PC-3 (cell line): ENCODE data around the gene DNAJA3. TPM values are rescaled to one million over a fixed set of nuclear protein-coding genes. Genes with fewer than 3 reads are reported as not detected.

Experiments used
- ATAC-seq: fragments of 200-7000 bp; cut with Tn5 transposase; 2 replicates; pipeline ENCODE4 v1.9.1; 2020; ENCODE audit warnings: mild to moderate bottlenecking, moderate library complexity
- BruUV-seq: library from RNA; stranded (reverse); fragments of 400-500 nt; replicated peaks from 2 replicates; lab custom pipeline; 2021; lab: Mats Ljungman, UMichigan
- CTCF ChIA-PET: fragments of 300-600 bp; sonication (Branson Sonifier 250); formaldehyde crosslinking; loops from one replicate; lab custom pipeline; 2022; ENCODE audit warnings: antibody characterized with exemption; lab: Charles Lee
- POLR2A ChIA-PET: fragments of 300-600 bp; sonication (Branson Sonifier 250); formaldehyde crosslinking; loops from one replicate; lab custom pipeline; 2022; ENCODE audit warnings: antibody characterized with exemption; ENCODE audit not compliant: unreplicated experiment; lab: Charles Lee
- DNase-seq: peaks from one replicate; pipeline ENCODE4 v3.0.0-alpha.2; 2015
- H2AFZ ChIP-seq: fragments of 300-600 bp; sonication (generic); 2 replicates; pipeline ENCODE4 v1.6.0; 2016; ENCODE audit warnings: antibody characterized with exemption, low read length
- H3F3A ChIP-seq: fragments of 300-600 bp; sonication (generic); one replicate; pipeline ENCODE4 v1.6.0; 2017; ENCODE audit warnings: antibody characterized with exemption, low read length, control low read depth, mild to moderate bottlenecking; ENCODE audit not compliant: unreplicated experiment
- H3K27ac ChIP-seq: fragments of 300-600 bp; sonication (generic); 2 replicates; pipeline ENCODE4 v1.5.1; 2016; ENCODE audit warnings: mild to moderate bottlenecking, low read length
- H3K27me3 ChIP-seq: fragments of 300-600 bp; sonication (generic); 2 replicates; pipeline ENCODE4 v1.6.1; 2016; ENCODE audit warnings: low read length, mixed read lengths
- H3K36me3 ChIP-seq: fragments of 300-600 bp; sonication (generic); 2 replicates; pipeline ENCODE4 v1.6.1; 2016; ENCODE audit warnings: low read depth, mixed run types, low read length, mixed read lengths
- H3K4me1 ChIP-seq: fragments of 300-600 bp; sonication (generic); 2 replicates; pipeline ENCODE4 v1.5.1; 2016; ENCODE audit warnings: low read length; ENCODE audit not compliant: insufficient read depth
- H3K4me2 ChIP-seq: fragments of 300-600 bp; sonication (generic); 2 replicates; pipeline ENCODE4 v1.6.0; 2016; ENCODE audit warnings: low read length
- H3K4me3 ChIP-seq: fragments of 300-600 bp; sonication (generic); 2 replicates; pipeline ENCODE4 v1.5.1; 2016; ENCODE audit warnings: mild to moderate bottlenecking, low read length, mixed read lengths
- H3K79me2 ChIP-seq: fragments of 300-600 bp; sonication (generic); 2 replicates; pipeline ENCODE4 v1.6.1; 2017; ENCODE audit warnings: low read length, mixed read lengths
- H3K9ac ChIP-seq: fragments of 300-600 bp; sonication (generic); 2 replicates; pipeline ENCODE4 v1.6.0; 2016; ENCODE audit warnings: mild to moderate bottlenecking, low read length
- H3K9me2 ChIP-seq: fragments of 300-600 bp; sonication (generic); replicated peaks from 2 replicates; pipeline ENCODE4 v1.6.1; 2016; ENCODE audit warnings: mixed run types, low read length, mixed read lengths
- H3K9me3 ChIP-seq: fragments of 300-600 bp; sonication (generic); 2 replicates; pipeline ENCODE4 v1.6.1; 2016; ENCODE audit warnings: low read length, mixed read lengths
- H4K20me1 ChIP-seq: fragments of 300-600 bp; sonication (generic); 2 replicates; pipeline ENCODE4 v1.6.1; 2016; ENCODE audit warnings: low read length, mixed read lengths
- CTCF ChIP-seq: fragments of 300-600 bp; sonication (generic); conservative IDR thresholded peaks from 2 replicates; pipeline ENCODE4 v1.5.1; 2017; ENCODE audit warnings: antibody characterized with exemption, low read depth, mild to moderate bottlenecking, low read length
- EZH2 ChIP-seq: fragments of 300-600 bp; sonication (generic); IDR thresholded peaks from one replicate; pipeline ENCODE4 v1.6.1; 2017; ENCODE audit warnings: antibody characterized with exemption, mild to moderate bottlenecking, low read length; ENCODE audit not compliant: unreplicated experiment
- EZH2phosphoT487 ChIP-seq: fragments of 300-600 bp; sonication (generic); IDR thresholded peaks from 2 replicates; pipeline ENCODE4 v1.6.1; 2018; ENCODE audit warnings: mild to moderate bottlenecking, antibody characterized with exemption, low read length, borderline replicate concordance
- intact Hi-C: fragments of 100-400 bp; cut with micrococcal nuclease; formaldehyde crosslinking; loops from 2 replicates; pipeline ENCODE4 v1.9.0; 2023
- total RNA-seq: library from RNA; depleted of rRNA; stranded (reverse); fragments of >200 nt; gene quantifications from 2 replicates; pipeline ENCODE4 v1.2.3, GENCODE V29; 2014

The DNAJA3 gene
- total RNA-seq, 1 experiment from 2014 or later, result 123 TPM

- POLR2A ChIA-PET, result interaction anchor here (0.6 kb wide), 1 partner anchor 9 kb away, joined by 3 read pairs; no protein-coding TSS in a partner anchor
- Histone ChIP-seq H3K4me2 (no peak overlapping the region), H3K27ac (no peak overlapping the region), H3K79me2 (no peaks in the 10 kb centered on the region), H3K36me3 (no peaks in the 10 kb centered on the region), H3F3A (no peaks in the 10 kb centered on the region), H3K9me3 (no peaks in the 10 kb centered on the region), H3K9me2 (no peaks in the 10 kb centered on the region), H3K9ac (no peak overlapping the region), H3K27me3 (no peaks in the 10 kb centered on the region), H2AFZ (no peak overlapping the region), H3K4me3 (no peak overlapping the region), H4K20me1 (no peaks in the 10 kb centered on the region), H3K4me1 (no peaks in the 10 kb centered on the region)
- TF ChIP-seq EZH2 (no peak), EZH2phosphoT487 (no peak), CTCF (no peak)
- ATAC-seq (no peak), DNase-seq (no peak)
- intact Hi-C loops, result no loop called here
- CTCF ChIA-PET, result no interaction called here
- no TSS peak for BruUV-seq
Measured at GRCh38 chr16:4401510-4401909, 24.2 kb upstream of the DNAJA3 start.

GRCh38 chr16:4402439-4403132 is 23.1 kb upstream of the DNAJA3 start:
- H3K27me3 ChIP-seq, result no peaks in the 10 kb centered on the region
- H3K4me2 ChIP-seq, result peak overlapping the region; percentile 57
- peak overlapping the region; percentile 31; the same call in 1 of the 2 replicates for H3K4me3 ChIP-seq
- no peaks in the 10 kb centered on the region for H3K36me3 ChIP-seq
- ChIA-PET POLR2A (no interaction called here), CTCF (interaction anchor here (0.6 to 1.2 kb wide), 6 partner anchors 10 to 51 kb away, joined by 3 to 7 read pairs (median 3); no protein-coding TSS in a partner anchor)
- H3F3A ChIP-seq, result no peaks in the 10 kb centered on the region
- no peaks in the 10 kb centered on the region for H3K9me2 ChIP-seq
- no peaks in the 10 kb centered on the region for H3K4me1 ChIP-seq
- H4K20me1 ChIP-seq, result no peaks in the 10 kb centered on the region
- no peak overlapping the region for H3K27ac ChIP-seq
- H3K9me3 ChIP-seq, result no peaks in the 10 kb centered on the region
- DNase-seq, result peak; percentile 65
- H3K79me2 ChIP-seq, result no peaks in the 10 kb centered on the region
- ATAC-seq, result peak; percentile 93
- peak overlapping the region; percentile 47; the same call in 1 of the 2 replicates for H2AFZ ChIP-seq
- no peak for TF ChIP-seq EZH2phosphoT487
- peak; percentile 88 for TF ChIP-seq CTCF
- no peak overlapping the region for H3K9ac ChIP-seq
- intact Hi-C loops, result loop anchor here (2.0 kb wide), 1 partner anchor 44 kb away; no protein-coding TSS in a partner anchor
- no TSS peak for BruUV-seq
